K562 (cell line): ENCODE measurements around the gene STARD3NL. TPM values are rescaled to one million over a fixed set of nuclear protein-coding genes. Genes with fewer than 3 reads are reported as not detected.

ENCODE experiments used
- ARID1B ChIP-seq: fragments of 450-650 bp; IDR thresholded peaks from 2 replicates; pipeline ENCODE4 v1.6.1; 2016; ENCODE audit warnings: antibody characterized with exemption, mild to moderate bottlenecking, inconsistent platforms
- ATF4 ChIP-seq: fragments of 450-650 bp; formaldehyde crosslinking; IDR thresholded peaks from 2 replicates; pipeline ENCODE4 v1.4.0; 2022; ENCODE audit warnings: mild to moderate bottlenecking, moderate library complexity
- COPS2 ChIP-seq: fragments of 450-650 bp; conservative IDR thresholded peaks from 2 replicates; pipeline ENCODE4 v1.6.1; 2016; ENCODE audit warnings: mild to moderate bottlenecking, moderate library complexity
- CREM ChIP-seq: IDR thresholded peaks from 2 replicates; pipeline ENCODE4 v1.6.1; 2014; ENCODE audit warnings: antibody characterized with exemption, low read depth
- E2F3 ChIP-seq: fragments of 250-450 bp; sonication (Bioruptor Pico); IDR thresholded peaks from 2 replicates; pipeline ENCODE4 v1.4.0; 2020; ENCODE audit warnings: mild to moderate bottlenecking
- ESRRA ChIP-seq: fragments of 450-650 bp; IDR thresholded peaks from 2 replicates; pipeline ENCODE4 v1.6.1; 2014; ENCODE audit warnings: low read depth, mild to moderate bottlenecking, moderate library complexity, borderline replicate concordance
- ILF3 ChIP-seq: fragments of 450-650 bp; IDR thresholded peaks from 2 replicates; pipeline ENCODE4 v1.6.1; 2018; ENCODE audit warnings: antibody characterized with exemption, mild to moderate bottlenecking, moderate library complexity, borderline replicate concordance
- KDM1A ChIP-seq, 2 experiments: fragments of 450-650 bp; IDR thresholded peaks; 2 replicates each; pipeline ENCODE4 v1.6.1; 2016; ENCODE audit warnings: mild to moderate bottlenecking in 2 of 2
- KDM5B ChIP-seq: fragments of 200-600 bp; sonication (generic); IDR thresholded peaks from 2 replicates; pipeline ENCODE4 v1.6.1; 2012; ENCODE audit warnings: low read depth, mild to moderate bottlenecking, moderate library complexity, low read length, control low read depth, inconsistent platforms; ENCODE audit not compliant: insufficient replicate concordance
- KLF1 ChIP-seq: fragments of 450-650 bp; IDR thresholded peaks from 2 replicates; pipeline ENCODE4 v1.6.1; 2016; ENCODE audit warnings: missing genetic modification characterization, missing compliant biosample characterization
- L3MBTL2 ChIP-seq: fragments of 450-650 bp; IDR thresholded peaks from 2 replicates; pipeline ENCODE4 v1.6.1; 2016; ENCODE audit warnings: mild to moderate bottlenecking, moderate library complexity
- LCOR ChIP-seq: sonication (generic); formaldehyde crosslinking; IDR thresholded peaks from 2 replicates; pipeline ENCODE4 v1.8.0; 2022; ENCODE audit warnings: mild to moderate bottlenecking, missing genetic modification reagents
- MCM7 ChIP-seq, 2 experiments: fragments of 450-650 bp; IDR thresholded peaks; 2 replicates each; pipeline ENCODE4 v1.6.1; 2016 to 2018
- NCOR1 ChIP-seq: fragments of 450-650 bp; IDR thresholded peaks from 2 replicates; pipeline ENCODE4 v1.6.1; 2016; ENCODE audit warnings: mild to moderate bottlenecking, moderate library complexity
- POLR2B ChIP-seq: fragments of 450-650 bp; IDR thresholded peaks from 2 replicates; pipeline ENCODE4 v1.6.1; 2018; ENCODE audit warnings: low read depth; ENCODE audit not compliant: partially characterized antibody
- YY1 ChIP-seq, 3 experiments: IDR thresholded peaks; 2 replicates each; pipeline ENCODE4 v1.6.1; 2011; ENCODE audit warnings: low read length in 2 of 3, mild to moderate bottlenecking in 2 of 3, moderate library complexity in 2 of 3, borderline replicate concordance in 1 of 3, control low read depth in 1 of 3, low read depth in 1 of 3; ENCODE audit not compliant: insufficient read depth in 3 of 3, insufficient replicate concordance in 2 of 3, control insufficient read depth in 1 of 3, insufficient read length in 1 of 3; ENCODE audit errors: extremely low read depth in 1 of 3
- ZFP36 ChIP-seq: fragments of 150-350 bp; IDR thresholded peaks from 2 replicates; pipeline ENCODE4 v1.6.1; 2018; ENCODE audit warnings: low read length, low read depth; ENCODE audit not compliant: partially characterized antibody
- ZNF507 ChIP-seq: conservative IDR thresholded peaks from 2 replicates; pipeline ENCODE4 v1.6.1; 2017; ENCODE audit warnings: missing genetic modification characterization, missing compliant biosample characterization
- ZNF57 ChIP-seq: fragments of 450-650 bp; formaldehyde crosslinking; IDR thresholded peaks from 2 replicates; pipeline ENCODE4 v1.4.0; 2020; ENCODE audit warnings: mild to moderate bottlenecking, moderate library complexity
- ZNF75A ChIP-seq: fragments of 450-650 bp; formaldehyde crosslinking; IDR thresholded peaks from 2 replicates; pipeline ENCODE4 v1.4.0; 2020; ENCODE audit warnings: mild to moderate bottlenecking
- polyA plus RNA-seq, 8 experiments: library from polyadenylated mRNA; depleted of rRNA in 4 of 8; stranded (reverse) in 5 of 8; unstranded in 3 of 8; fragments of >200 nt; fragmentation: Nextera tagmentation in 2 of 8; fragmentation: Illumina TruSeq in 1 of 8; extraction: Ambion mirVana in 2 of 8; extraction: Trizol in 1 of 8; gene quantifications; 2 replicates each; pipeline versions ENCODE4 v1.2.1 to v1.2.3, GENCODE V29; 2011 to 2014; ENCODE audit warnings: inconsistent platforms in 1 of 8, missing spikeins in 1 of 8
- total RNA-seq, 7 experiments: library from RNA; depleted of rRNA in 6 of 7; stranded (reverse); fragments of >200 nt in 6 of 7; fragmentation: Illumina TruSeq in 2 of 7; extraction: Trizol in 2 of 7; gene quantifications; 2 replicates each; pipeline versions ENCODE4 v1.2.1 to v1.2.3, GENCODE V29; 2011 to 2021; ENCODE audit warnings: low replicate concordance in 1 of 7
- TF ChIP-seq, protein P1 (sequence below): sonication (generic); formaldehyde crosslinking; IDR thresholded peaks from 2 replicates; pipeline ENCODE4 v1.8.0; 2022; ENCODE audit warnings: mild to moderate bottlenecking, low read depth, missing genetic modification reagents
- TF ChIP-seq, protein P2 (sequence below): fragments of 450-650 bp; IDR thresholded peaks from 2 replicates; pipeline ENCODE4 v1.6.1; 2018; ENCODE audit not compliant: partially characterized antibody

STARD3NL gene
- total and polyA plus RNA-seq, 9 of the 15 experiments (the other 6 are each of a cell fraction or from before 2014, with no cell fraction given) = 42.2 to 90.0 (median 57.6) TPM

DNA sequence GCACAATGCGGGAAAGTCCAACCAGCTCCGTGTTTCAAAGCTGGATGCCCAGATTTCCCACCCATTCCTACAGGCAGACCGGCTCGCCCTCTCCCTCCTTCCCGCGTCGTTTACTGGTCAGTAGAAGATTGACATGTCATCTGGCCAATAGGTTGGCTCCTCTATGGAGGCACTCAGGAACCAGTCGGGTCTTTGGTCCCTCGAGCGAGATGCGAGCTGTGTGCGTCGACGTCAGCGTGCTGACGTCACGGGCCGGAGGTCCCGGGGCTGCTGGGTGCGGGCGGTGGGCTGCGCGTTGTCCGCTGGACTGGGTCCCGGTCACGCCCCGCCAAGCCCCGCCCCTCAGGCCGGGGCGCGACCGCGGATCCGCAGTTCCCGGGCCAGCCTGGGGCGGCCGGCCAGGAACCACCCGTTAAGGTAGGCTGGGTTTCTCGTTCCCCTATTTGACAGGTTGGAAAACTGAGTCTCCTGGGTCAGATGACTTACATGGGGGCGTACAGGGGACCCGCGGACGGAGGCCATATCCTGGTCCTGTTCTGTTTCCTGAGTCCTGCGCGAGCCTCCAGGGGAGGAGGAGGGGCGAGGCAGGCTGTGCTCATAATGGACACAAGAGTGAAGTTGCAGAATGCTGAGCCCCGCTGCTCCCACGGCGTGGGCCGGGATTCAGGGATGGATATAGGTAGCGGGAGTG is at the start of gene STARD3NL (continued):
- TF ChIP-seq, protein P1, sequence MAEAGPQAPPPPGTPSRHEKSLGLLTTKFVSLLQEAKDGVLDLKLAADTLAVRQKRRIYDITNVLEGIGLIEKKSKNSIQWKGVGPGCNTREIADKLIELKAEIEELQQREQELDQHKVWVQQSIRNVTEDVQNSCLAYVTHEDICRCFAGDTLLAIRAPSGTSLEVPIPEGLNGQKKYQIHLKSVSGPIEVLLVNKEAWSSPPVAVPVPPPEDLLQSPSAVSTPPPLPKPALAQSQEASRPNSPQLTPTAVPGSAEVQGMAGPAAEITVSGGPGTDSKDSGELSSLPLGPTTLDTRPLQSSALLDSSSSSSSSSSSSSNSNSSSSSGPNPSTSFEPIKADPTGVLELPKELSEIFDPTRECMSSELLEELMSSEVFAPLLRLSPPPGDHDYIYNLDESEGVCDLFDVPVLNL (CRISPR knock-in tag) = no peak
- TF ChIP-seq NCOR1 = no peak
- TF ChIP-seq ZFP36 = no peak
- TF ChIP-seq ZNF57 (CRISPR knock-in tag) = no peak
- TF ChIP-seq, protein P2, sequence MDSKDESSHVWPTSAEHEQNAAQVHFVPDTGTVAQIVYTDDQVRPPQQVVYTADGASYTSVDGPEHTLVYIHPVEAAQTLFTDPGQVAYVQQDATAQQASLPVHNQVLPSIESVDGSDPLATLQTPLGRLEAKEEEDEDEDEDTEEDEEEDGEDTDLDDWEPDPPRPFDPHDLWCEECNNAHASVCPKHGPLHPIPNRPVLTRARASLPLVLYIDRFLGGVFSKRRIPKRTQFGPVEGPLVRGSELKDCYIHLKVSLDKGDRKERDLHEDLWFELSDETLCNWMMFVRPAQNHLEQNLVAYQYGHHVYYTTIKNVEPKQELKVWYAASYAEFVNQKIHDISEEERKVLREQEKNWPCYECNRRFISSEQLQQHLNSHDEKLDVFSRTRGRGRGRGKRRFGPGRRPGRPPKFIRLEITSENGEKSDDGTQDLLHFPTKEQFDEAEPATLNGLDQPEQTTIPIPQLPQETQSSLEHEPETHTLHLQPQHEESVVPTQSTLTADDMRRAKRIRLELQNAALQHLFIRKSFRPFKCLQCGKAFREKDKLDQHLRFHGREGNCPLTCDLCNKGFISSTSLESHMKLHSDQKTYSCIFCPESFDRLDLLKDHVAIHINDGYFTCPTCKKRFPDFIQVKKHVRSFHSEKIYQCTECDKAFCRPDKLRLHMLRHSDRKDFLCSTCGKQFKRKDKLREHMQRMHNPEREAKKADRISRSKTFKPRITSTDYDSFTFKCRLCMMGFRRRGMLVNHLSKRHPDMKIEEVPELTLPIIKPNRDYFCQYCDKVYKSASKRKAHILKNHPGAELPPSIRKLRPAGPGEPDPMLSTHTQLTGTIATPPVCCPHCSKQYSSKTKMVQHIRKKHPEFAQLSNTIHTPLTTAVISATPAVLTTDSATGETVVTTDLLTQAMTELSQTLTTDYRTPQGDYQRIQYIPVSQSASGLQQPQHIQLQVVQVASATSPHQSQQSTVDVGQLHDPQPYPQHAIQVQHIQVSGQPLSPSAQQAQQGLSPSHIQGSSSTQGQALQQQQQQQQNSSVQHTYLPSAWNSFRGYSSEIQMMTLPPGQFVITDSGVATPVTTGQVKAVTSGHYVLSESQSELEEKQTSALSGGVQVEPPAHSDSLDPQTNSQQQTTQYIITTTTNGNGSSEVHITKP = peak; percentile 81
- TF ChIP-seq POLR2B = peak; percentile 66
- TF ChIP-seq KDM5B = peak; percentile 69
- peak; percentile 95 for TF ChIP-seq CREM
- no peak for TF ChIP-seq MCM7 (IDR thresholded peaks at IDR 0.05)
- peak; percentile 62; the same call in 1 of the 2 replicates for TF ChIP-seq ESRRA
- no peak for TF ChIP-seq ZNF507 (tag)
- TF ChIP-seq COPS2 = no peak
- peak; percentile 95 for TF ChIP-seq L3MBTL2
- TF ChIP-seq ATF4 = no peak
- no peak for TF ChIP-seq E2F3
- peak in 2 of 3 experiments; percentile 23 to 57 for TF ChIP-seq YY1 (IDR thresholded peaks at IDR 0.05; ENCODE audit: borderline replicate concordance in 1 of 3, control insufficient read depth in 1 of 3, extremely low read depth in 1 of 3, insufficient read depth in 3 of 3, insufficient read length in 1 of 3, insufficient replicate concordance in 2 of 3, low read depth in 1 of 3, low read length in 2 of 3)
- TF ChIP-seq ILF3 = no peak
- TF ChIP-seq ARID1B = no peak
- TF ChIP-seq ZNF75A (CRISPR knock-in tag) = peak; percentile 94
- peak; percentile 91 for TF ChIP-seq KLF1 (tag)
- TF ChIP-seq LCOR (CRISPR knock-in tag) = no peak
- TF ChIP-seq KDM1A (IDR thresholded peaks at IDR 0.05) = peak; percentile 62 to 80; a peak in 3 of 4 replicates
